Mesenteric fat pad (tissue), 1 donor: Measurements from ENCODE around the gene RPGRIP1L. TPM values are rescaled to one million over a fixed set of nuclear protein-coding genes. Genes with fewer than 3 reads are reported as not detected.

Source experiments
- DNase-seq: peaks from one replicate; pipeline ENCODE4 v3.0.0-alpha.2; 2020; ENCODE audit warnings: low spot score
- total RNA-seq: library from RNA; stranded (reverse); fragmentation: NEBNext Ultra II Directional; extraction: Animal tissue kit (Norgen Biotek cat#: 25700); gene quantifications from one replicate; pipeline ENCODE4 v1.2.1, GENCODE V29; 2021
- donor health status: DM: yes; HTN: yes; CAD: no.

The RPGRIP1L gene
- total RNA-seq, 1 donor from 2014 or later, result 5.5 TPM

DNA sequence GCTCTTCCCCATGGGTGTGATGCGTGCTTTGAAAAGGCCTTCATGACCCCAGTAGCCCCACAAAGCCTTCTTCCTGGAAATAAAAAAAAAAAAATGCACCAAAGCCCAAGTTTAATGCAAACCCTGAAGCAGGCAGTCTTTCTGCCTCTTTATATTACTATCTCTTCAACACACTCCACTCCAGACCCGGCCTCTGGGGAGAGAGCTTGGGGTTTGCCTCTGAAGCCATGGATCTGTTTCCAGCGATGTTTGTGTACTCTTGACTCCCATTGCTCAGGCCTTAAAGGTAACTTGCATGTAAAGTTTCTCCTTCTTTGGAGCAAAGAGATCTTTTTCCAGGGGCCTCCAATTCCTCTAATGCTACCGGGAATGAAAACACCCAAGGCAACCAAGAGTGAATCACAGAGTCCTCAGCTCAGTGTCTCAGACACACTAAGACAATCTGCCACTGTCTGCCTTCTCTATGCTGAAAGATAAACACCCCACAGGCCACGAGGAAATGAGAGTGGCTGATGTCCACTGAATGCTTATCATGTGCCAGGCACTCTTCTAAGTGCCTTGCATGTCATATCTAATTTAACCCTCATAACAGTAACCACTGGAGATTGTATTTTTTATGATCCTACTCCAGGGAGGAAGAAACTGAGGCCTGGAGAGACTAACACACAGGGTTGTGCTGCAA lies 144.2 kb downstream of the RPGRIP1L start:
- no peak for DNase-seq

GRCh38 chr16:53558710-53559109 lies 144.9 kb downstream of the RPGRIP1L start:
- DNase-seq, result peak; percentile 74

DNA sequence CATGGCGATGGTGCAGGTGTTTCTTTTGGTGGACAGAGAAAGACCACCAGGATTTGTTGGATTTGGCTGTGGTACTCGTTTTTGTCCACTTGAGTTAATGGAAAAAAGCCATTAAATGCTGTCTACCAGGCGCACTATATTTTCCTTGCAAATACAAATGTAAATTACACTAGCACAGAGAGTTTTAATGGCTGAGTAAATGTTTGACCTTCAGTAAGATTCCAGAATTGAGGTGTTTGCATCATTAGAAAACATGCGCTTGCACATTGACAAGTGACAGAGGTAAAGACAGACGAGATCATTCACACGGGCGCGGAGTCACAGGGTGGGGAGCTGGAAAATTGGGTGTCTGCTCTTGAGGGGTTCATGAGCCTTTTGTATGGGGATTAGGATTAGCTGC lies 147.1 kb downstream of the RPGRIP1L start:
- DNase-seq, result no peak

GRCh38 chr16:53549970-53550690 lies 153.5 kb downstream of the RPGRIP1L start:
- DNase-seq, result no peak

Other genes starting within 250 kb of the RPGRIP1L start
- 50.4 TPM for gene AKTIP, start 200.7 kb downstream of the RPGRIP1L start, total RNA-seq
- 91.0 TPM for gene FTO, start 297 bp upstream of the RPGRIP1L start, total RNA-seq